GM21717 (cell line): ENCODE data around the gene CYP24A1.
"Not testable (repeated sequence)": the region's sequence is repeated elsewhere in the genome, so short reads cannot be mapped to it uniquely, and the experiment has no call there.

Experiments used
- ATAC-seq: cut with Tn5 transposase; IDR thresholded peaks from one replicate; pipeline ENCODE4 v1.9.1; 2021; ENCODE audit warnings: mild to moderate bottlenecking, moderate library complexity; ENCODE audit not compliant: unreplicated experiment

The CYP24A1 gene

DNA sequence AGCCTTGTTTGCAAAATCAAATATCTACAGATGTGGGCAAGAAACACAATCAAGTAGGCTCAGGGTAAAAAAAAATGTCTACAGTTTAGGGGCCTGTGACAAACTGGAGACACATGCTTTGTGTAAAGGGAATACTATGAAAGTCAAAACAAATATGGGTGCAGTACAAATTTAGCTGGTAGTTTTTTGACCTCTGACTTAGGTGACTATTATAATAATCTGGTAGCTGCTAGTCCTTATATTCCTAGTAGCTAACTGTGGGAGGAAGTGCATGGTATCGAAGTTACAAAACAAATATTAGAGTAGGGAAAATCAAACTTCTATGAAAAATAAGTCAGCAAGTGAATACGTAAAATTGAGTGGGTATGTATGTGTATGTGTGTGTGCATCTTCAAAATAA is 35.4 kb downstream of the CYP24A1 start:
- no peak for ATAC-seq

GRCh38 chr20:54137115-54137514 is 36.7 kb downstream of the CYP24A1 start:
- no peak for ATAC-seq

- no peak for ATAC-seq
Observed at GRCh38 chr20:54134445-54135220, 39.2 kb downstream of the CYP24A1 start.

DNA sequence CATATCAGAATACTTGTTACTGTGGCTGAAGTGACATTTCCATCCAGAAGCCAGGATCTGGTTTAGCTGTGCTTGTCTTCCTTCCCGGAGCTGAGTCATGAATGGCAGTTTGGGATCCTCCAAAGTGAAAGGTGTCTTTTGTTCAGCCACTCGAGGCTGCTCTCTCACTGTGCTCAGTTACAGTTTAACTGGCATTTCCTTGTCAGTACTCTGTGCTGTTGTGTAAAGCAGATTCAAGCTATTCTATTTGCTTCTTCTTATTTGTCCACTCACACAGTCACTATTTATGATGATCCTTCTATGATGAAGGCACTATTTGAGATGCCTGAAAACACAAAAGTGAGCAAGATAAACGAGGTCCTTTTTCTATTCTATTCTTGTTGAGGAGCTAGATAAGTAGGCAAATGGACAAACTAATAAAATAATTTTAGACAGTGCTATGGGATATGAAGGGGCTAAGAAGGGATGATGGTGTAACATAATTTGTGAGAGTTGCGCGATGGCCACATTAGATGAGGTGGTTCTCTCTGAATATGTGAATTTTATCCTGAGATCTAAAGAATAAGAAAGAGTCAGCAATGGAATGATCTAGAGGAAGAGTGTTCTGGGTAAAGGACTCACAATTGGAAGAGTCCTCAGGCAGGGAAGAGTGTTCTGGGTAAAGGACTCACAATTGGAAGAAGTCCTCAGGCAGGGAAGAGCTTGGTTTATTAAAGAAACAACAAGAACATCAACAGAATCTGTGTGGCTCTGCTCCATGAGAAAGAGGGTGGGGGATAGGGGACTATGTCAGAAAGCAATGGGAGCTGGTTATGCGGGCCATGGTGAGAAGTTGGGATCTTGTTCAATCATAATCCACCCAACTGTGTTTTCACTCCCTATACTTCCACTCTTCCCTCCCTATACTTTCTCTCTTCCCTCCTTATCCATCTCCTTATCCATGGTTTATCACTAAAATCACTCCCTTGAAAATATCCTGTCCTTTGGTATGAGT is 40.1 kb downstream of the CYP24A1 start:
- no peak for ATAC-seq

GRCh38 chr20:54132612-54133433 is 41.0 kb downstream of the CYP24A1 start:
- no peak for ATAC-seq

GRCh38 chr20:54131675-54132611 is 41.8 kb downstream of the CYP24A1 start:
- no peak for ATAC-seq

GRCh38 chr20:54131125-54131524 is 42.7 kb downstream of the CYP24A1 start:
- not testable (repeated sequence) for ATAC-seq

DNA sequence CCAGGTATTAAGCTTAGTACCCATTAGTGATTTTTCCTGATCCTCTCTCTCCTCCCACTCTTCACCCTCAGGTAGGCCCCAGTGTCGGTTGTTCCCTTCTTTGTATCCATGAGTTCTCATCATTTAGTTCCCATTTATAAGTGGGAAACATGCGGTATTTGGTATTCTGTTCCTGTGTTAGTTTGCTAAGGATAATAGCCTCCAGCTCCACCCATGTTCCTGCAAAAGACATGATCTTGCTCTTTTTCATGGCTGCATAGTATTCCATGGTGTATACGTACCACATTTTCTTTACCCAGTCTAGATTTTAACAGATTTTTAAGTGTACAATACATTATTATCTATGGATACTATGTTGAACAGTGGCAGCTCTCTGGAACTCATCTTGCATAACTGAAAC is 44.4 kb downstream of the CYP24A1 start:
- no peak for ATAC-seq

DNA sequence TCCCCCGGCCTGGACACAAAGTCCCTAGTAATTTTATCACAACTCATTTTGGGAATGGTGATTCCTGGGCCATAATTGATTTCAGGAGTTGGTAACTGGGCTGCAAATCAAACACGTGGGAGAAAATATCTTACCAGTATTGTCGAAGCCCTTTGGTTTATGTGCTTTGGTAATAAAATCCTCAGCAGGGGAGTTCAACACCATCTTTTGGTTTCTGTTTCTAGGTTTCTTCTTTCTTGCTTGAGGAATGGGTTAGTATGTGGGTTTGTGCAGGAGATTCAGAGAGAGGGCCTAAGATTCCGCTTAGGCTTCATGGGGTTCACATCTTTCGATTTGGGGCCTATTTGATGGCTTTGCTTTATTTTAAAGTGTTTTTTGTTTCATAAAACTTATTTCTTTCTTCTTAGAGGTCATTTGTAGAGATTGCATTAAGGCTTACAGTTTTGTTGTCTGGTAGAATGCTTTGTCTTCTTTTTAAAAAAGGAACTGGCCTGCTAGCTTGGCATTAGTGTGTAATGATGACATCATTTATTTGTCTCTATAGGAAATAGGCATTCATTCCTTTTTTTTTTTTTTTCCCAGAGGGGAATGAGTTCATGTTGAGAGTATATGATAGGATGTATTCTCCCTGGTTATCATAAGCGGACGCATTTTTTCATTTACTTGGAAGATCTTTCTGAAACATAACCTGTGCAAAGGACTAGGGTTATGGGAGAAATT is 45.8 kb downstream of the CYP24A1 start:
- no peak for ATAC-seq

DNA sequence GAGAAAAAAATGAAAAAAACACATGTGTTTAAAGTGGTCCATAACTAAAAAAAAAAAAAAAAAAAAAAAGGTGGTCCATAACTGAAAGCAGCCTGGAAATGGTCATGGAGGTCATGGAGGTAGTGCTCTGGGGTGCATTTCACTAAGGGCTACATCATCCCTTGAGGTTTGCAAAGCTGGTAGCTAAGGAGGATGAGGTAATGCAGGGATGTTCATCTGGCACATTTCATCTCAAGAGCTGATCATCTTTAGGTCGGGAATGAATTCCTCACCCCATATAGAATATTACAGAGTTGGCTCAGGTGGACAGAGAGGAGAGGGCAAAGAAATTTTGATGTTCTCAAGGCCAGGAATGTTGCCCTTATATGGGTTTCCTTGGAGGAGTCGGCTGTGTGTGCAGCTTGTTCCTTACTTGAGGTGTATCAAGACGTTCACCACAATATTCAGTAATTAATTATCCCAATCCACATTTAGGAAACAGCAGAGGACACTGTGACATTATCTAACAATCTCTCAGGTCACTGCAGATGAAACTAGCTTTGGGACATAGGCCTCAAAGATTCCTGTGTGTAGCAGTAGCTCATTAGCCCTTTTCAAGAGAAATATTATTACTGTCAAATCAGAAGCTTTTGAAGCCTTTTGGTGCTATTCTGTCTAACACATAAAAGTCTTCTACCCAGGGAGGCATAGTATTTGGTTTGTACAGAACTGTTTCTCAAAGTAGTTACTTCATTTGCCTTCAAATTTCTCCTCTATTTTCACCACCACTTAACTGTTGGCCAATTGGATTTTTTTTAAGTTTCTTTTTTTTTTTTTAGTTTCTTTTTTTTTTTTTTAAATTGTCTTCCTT is 46.8 kb downstream of the CYP24A1 start:
- no peak for ATAC-seq

DNA sequence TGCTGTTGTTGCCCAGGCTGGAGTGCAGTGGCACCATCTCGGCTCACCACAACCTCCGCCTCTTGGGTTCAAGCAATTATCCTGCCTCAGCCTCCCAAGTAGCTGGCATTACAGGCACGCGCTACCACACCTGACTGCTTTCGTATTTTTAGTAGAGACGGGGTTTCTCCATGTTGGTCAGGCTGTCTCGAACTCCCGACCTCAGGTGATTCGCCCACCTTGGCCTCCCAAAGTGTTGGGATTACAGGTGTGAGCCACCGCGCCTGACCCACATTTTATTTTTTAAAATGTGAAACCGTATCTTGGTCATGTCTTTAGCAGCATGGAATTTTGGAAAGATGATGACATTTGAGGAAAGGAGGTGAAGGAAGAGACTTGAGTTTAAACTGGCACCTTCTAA is 47.5 kb downstream of the CYP24A1 start:
- not testable (repeated sequence) for ATAC-seq

DNA sequence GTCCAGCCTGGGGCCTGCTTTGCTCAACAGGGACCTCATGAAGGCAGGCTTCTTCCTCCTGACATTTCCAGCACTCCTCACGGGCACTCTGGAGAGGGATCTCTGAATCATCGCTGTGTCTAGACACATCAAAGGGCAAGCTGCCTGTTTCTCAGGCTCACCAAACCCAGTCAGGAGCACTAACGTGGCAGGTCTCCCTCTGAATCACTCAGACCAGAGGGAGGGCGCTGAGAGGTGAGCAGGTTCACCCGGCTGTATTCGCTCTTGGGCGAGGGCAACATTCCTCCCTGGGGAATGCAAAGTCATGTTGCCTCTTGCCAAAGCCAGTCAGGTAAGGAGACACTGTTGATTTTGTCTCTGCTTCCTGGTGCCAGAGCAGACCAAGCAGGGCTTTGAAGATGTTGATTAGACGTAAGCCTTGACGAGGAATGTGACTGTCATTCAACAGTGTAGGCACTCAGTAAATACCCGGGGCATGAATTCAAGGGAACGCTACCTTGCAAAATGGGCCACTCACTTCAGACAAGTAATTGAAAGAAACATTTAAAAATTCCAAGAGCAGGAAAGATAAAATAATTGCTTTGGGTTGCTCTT is 50.1 kb downstream of the CYP24A1 start:
- ATAC-seq, result no peak

- no peak for ATAC-seq
Observed at GRCh38 chr20:54122681-54123586, 50.9 kb downstream of the CYP24A1 start.

DNA sequence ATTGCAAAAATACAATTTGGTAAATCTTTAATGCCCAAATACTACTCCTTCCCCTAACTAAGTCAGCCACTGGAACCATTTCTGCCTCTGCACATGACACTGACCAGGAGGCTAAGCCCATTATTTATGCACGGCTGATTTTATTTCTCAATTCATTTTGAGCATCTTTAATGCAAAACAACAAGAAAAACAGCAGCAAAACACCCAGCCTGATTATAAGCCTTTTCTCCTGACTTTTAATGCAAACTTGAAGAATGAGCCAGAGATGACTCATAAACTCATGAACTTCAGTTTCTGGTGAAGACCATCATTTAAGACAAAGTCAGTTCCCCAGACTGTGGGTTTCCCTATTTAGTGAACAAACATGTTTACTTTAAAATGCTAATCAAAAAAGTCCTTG is 51.6 kb downstream of the CYP24A1 start:
- no peak for ATAC-seq

DNA sequence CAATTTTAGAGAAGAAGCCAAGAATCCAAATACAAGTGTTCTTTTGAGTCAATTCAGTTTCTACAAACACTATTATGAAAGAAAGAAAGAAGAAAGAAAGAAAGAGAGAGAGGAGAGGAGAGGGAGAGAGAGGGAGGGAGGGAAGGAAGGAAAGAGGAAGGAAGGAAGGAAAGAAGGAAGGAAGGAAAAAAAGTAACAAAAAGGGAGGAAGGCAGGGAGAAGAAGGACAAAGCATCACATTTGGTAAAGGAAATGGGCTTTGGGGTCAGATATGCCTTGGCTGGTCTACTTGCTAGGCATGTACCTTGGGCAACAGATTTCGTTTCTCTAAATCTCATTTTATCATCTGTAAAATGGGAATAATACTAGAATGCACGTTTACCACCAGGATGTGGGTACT is 54.0 kb downstream of the CYP24A1 start:
- no peak for ATAC-seq

- ATAC-seq, result no peak
Observed at GRCh38 chr20:54118220-54119001, 55.4 kb downstream of the CYP24A1 start.
